Erythroblast (primary cell): ENCODE results near the gene DSE.

Source experiments
- GATA1 ChIP-seq: IDR thresholded peaks from 2 replicates; pipeline ENCODE4 v1.6.1; 2011; ENCODE audit warnings: low read depth, mild to moderate bottlenecking, control low read depth, low read length, moderate library complexity
- POLR2A ChIP-seq: IDR thresholded peaks from 2 replicates; pipeline ENCODE4 v1.6.1; 2011; ENCODE audit warnings: mild to moderate bottlenecking, low read length

GRCh38 chr6:116443105-116443504 is 72.4 kb downstream of the DSE start:
- TF ChIP-seq POLR2A (no peak), GATA1 (no peak)
